HCT116 (cell line): ENCODE data around the gene SCAF4. TPM values are rescaled to one million over a fixed set of nuclear protein-coding genes. Genes with fewer than 3 reads are reported as not detected.
"Not testable (repeated sequence)": the region's sequence is repeated elsewhere in the genome, so short reads cannot be mapped to it uniquely, and the experiment has no call there.

Experiments used
- ATAC-seq: fragments of 200-7000 bp; cut with Tn5 transposase; 2 replicates; pipeline ENCODE4 v1.9.1; 2020; ENCODE audit warnings: mild to moderate bottlenecking, moderate library complexity
- BruUV-seq: library from RNA; stranded (reverse); fragments of 400-500 nt; replicated peaks from 2 replicates; lab custom pipeline; 2021; lab: Mats Ljungman, UMichigan
- CTCF ChIA-PET: fragments of 300-600 bp; sonication (Branson Sonifier 250); formaldehyde crosslinking; loops from one replicate; lab custom pipeline; 2021; ENCODE audit warnings: antibody characterized with exemption; lab: Charles Lee
- POLR2A ChIA-PET: fragments of 300-600, 350-600 bp; sonication (Branson Sonifier 250); formaldehyde crosslinking; loops from one replicate; lab custom pipeline; 2021; ENCODE audit warnings: antibody characterized with exemption; lab: Charles Lee
- RAD21 ChIA-PET, 2 experiments: fragments of 300-600 bp; sonication (Branson Sonifier 250); formaldehyde crosslinking; loops; one replicate each; lab custom pipeline; 2023; ENCODE audit warnings: low total read pairs in 2 of 2; ENCODE audit not compliant: uncharacterized antibody in 2 of 2, unreplicated experiment in 2 of 2, low non-redundant PET in 1 of 2; lab: Charles Lee
- DNase-seq: peaks from one replicate; pipeline ENCODE4 v3.0.0-alpha.2; 2010; ENCODE audit warnings: low read depth, low spot score
- H2AFZ ChIP-seq: fragments of 200-600 bp; shearing (Covaris generic), sonication (generic); 2 replicates; pipeline ENCODE4 v1.6.1; 2017; ENCODE audit warnings: low read depth, mixed run types, mixed read lengths, antibody characterized with exemption, low read length; ENCODE audit not compliant: poor library complexity, severe bottlenecking
- H3K27ac ChIP-seq: 2 replicates; pipeline ENCODE4 v1.5.1; 2012; ENCODE audit warnings: low read depth, low read length
- H3K27me3 ChIP-seq: fragments of 200-600 bp; sonication (generic); 2 replicates; pipeline ENCODE4 v1.6.1; 2016; ENCODE audit warnings: mixed run types, low read length, mixed read lengths; ENCODE audit not compliant: insufficient read depth
- H3K36me3 ChIP-seq, 2 experiments: fragments of 200-500 bp in 1 of 2; fragments of 200-600 bp in 1 of 2; sonication (Bioruptor generic) in 1 of 2; sonication (generic) in 1 of 2; 2 replicates each; pipeline versions ENCODE4 v1.5.1 to v1.6.1; 2014 to 2016; ENCODE audit warnings: low read length in 2 of 2, inconsistent platforms in 1 of 2, mixed read lengths in 1 of 2, mixed run types in 1 of 2; ENCODE audit not compliant: insufficient read depth in 2 of 2, control insufficient read depth in 1 of 2
- H3K4me1 ChIP-seq, 2 experiments: fragments of 200-600 bp in 1 of 2; sonication (generic) in 1 of 2; 2 replicates each; pipeline versions ENCODE4 v1.5.1 to v1.6.1; 2012 to 2017; ENCODE audit warnings: low read length in 2 of 2, inconsistent platforms in 1 of 2, mild to moderate bottlenecking in 1 of 2, mixed read lengths in 1 of 2, mixed run types in 1 of 2, moderate library complexity in 1 of 2; ENCODE audit not compliant: insufficient read depth in 2 of 2, control insufficient read depth in 1 of 2
- H3K4me2 ChIP-seq: fragments of 200-600 bp; sonication (generic); 2 replicates; pipeline ENCODE4 v1.6.1; 2017; ENCODE audit warnings: mixed run types, low read length, mixed read lengths
- H3K4me3 ChIP-seq, 2 experiments: fragments of 200-600 bp in 1 of 2; sonication (generic) in 1 of 2; replicated peaks in 1 of 2; 2 replicates each; pipeline ENCODE4 v1.5.1; 2011 to 2016; ENCODE audit warnings: low read length in 2 of 2, control low read depth in 1 of 2, low read depth in 1 of 2, mild to moderate bottlenecking in 1 of 2, mixed read lengths in 1 of 2, mixed run types in 1 of 2
- H3K79me2 ChIP-seq: fragments of 200-600 bp; sonication (generic); 2 replicates; pipeline ENCODE4 v1.6.1; 2017; ENCODE audit warnings: mild to moderate bottlenecking, mixed run types, low read length, moderate library complexity, mixed read lengths; ENCODE audit not compliant: insufficient read depth
- H3K9ac ChIP-seq: fragments of 200-600 bp; sonication (generic); 2 replicates; pipeline ENCODE4 v1.6.1; 2016; ENCODE audit warnings: low read length, mixed read lengths
- H3K9me2 ChIP-seq: fragments of 200-600 bp; sonication (generic), shearing (Covaris generic); 2 replicates; pipeline ENCODE4 v1.6.1; 2017; ENCODE audit warnings: mixed run types, mild to moderate bottlenecking, moderate library complexity; ENCODE audit not compliant: insufficient read depth
- H3K9me3 ChIP-seq, 2 experiments: fragments of 200-500 bp in 1 of 2; fragments of 200-600 bp in 1 of 2; sonication (Bioruptor generic) in 1 of 2; sonication (generic) in 1 of 2; 2 replicates each; pipeline ENCODE4 v1.6.1; 2014 to 2017; ENCODE audit warnings: low read length in 2 of 2, mixed read lengths in 2 of 2, inconsistent platforms in 1 of 2, low read depth in 1 of 2, mild to moderate bottlenecking in 1 of 2, mixed run types in 1 of 2, moderate library complexity in 1 of 2; ENCODE audit not compliant: control insufficient read depth in 1 of 2, insufficient read depth in 1 of 2
- H4K20me1 ChIP-seq: fragments of 200-600 bp; sonication (generic), shearing (Covaris generic); 2 replicates; pipeline ENCODE4 v1.6.1; 2017; ENCODE audit warnings: mixed run types, mild to moderate bottlenecking, moderate library complexity; ENCODE audit not compliant: insufficient read depth
- EGR1 ChIP-seq: IDR thresholded peaks from 2 replicates; pipeline ENCODE4 v1.6.1; 2012; ENCODE audit warnings: low read depth
- POLR2AphosphoS5 ChIP-seq: IDR thresholded peaks from 2 replicates; pipeline ENCODE4 v1.6.1; 2011; ENCODE audit warnings: mild to moderate bottlenecking, low read depth, low read length, moderate library complexity
- RAD21 ChIP-seq: IDR thresholded peaks from 2 replicates; pipeline ENCODE4 v1.6.1; 2012; ENCODE audit warnings: low read depth, mild to moderate bottlenecking
- SIN3A ChIP-seq: IDR thresholded peaks from 2 replicates; pipeline ENCODE4 v1.6.1; 2012; ENCODE audit warnings: low read depth
- SP1 ChIP-seq: IDR thresholded peaks from 2 replicates; pipeline ENCODE4 v1.6.1; 2012; ENCODE audit warnings: low read depth
- SRF ChIP-seq: IDR thresholded peaks from 2 replicates; pipeline ENCODE4 v1.6.1; 2012; ENCODE audit warnings: low read depth
- TCF7L2 ChIP-seq: IDR thresholded peaks from 2 replicates; pipeline ENCODE4 v1.7.0; 2011; ENCODE audit warnings: borderline replicate concordance, inconsistent platforms; ENCODE audit not compliant: insufficient read depth, insufficient read length; ENCODE audit errors: extremely low read depth
- intact Hi-C: fragments of 100-400 bp; cut with micrococcal nuclease; formaldehyde crosslinking; loops from 2 replicates; pipeline ENCODE4 v1.10.0; 2022
- total RNA-seq: library from RNA; stranded (reverse); gene quantifications from one replicate; pipeline ENCODE4 v1.2.1, GENCODE V29; 2021; ENCODE audit not compliant: unreplicated experiment
- TF ChIP-seq, protein P1 (sequence below): IDR thresholded peaks from 2 replicates; pipeline ENCODE4 v1.6.1; 2012
- TF ChIP-seq, protein P2 (sequence below): IDR thresholded peaks from 2 replicates; pipeline ENCODE4 v1.6.1; 2012

SCAF4 gene
- total RNA-seq, 1 experiment from 2014 or later = 31.1 TPM

GRCh38 chr21:31654340-31654739 is 77.6 kb downstream of the SCAF4 start:
- H3K4me2 ChIP-seq = no peak overlapping the region
- no peak overlapping the region for H3K27ac ChIP-seq
- ATAC-seq (no peak), DNase-seq (no peak)
- H3K27me3 ChIP-seq = no peaks in the 10 kb centered on the region
- H4K20me1 ChIP-seq = no peaks in the 10 kb centered on the region
- no peak overlapping the region for H3K9ac ChIP-seq
- H2AFZ ChIP-seq = no peak overlapping the region
- H3K36me3 ChIP-seq = no peaks in the 10 kb centered on the region
- no peaks in the 10 kb centered on the region for H3K79me2 ChIP-seq
- H3K9me2 ChIP-seq = no peaks in the 10 kb centered on the region
- ChIA-PET RAD21 (no interaction called here), CTCF (no interaction called here), POLR2A (no interaction called here)
- no peak for TF ChIP-seq EGR1
- no peak for TF ChIP-seq SRF
- no peak for TF ChIP-seq POLR2AphosphoS5
- TF ChIP-seq, protein P1, sequence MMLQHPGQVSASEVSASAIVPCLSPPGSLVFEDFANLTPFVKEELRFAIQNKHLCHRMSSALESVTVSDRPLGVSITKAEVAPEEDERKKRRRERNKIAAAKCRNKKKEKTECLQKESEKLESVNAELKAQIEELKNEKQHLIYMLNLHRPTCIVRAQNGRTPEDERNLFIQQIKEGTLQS = no peak
- TF ChIP-seq TCF7L2 = no peak
- TF ChIP-seq RAD21 = no peak
- no peak for TF ChIP-seq SIN3A
- no peak for TF ChIP-seq SP1
- TF ChIP-seq, protein P2, sequence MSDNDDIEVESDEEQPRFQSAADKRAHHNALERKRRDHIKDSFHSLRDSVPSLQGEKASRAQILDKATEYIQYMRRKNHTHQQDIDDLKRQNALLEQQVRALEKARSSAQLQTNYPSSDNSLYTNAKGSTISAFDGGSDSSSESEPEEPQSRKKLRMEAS = no peak
- H3K4me3 ChIP-seq = no peak overlapping the region
- BruUV-seq = no TSS peak
- peaks cover 0 to 12% of the 10 kb centered on the region in 2 experiments; a peak in 2 of 4 replicates for H3K4me1 ChIP-seq
- intact Hi-C loops = no loop called here
- H3K9me3 ChIP-seq = no peaks in the 10 kb centered on the region

GRCh38 chr21:31651491-31651890 is 80.4 kb downstream of the SCAF4 start:
- H3K9me3 ChIP-seq, RAD21 ChIA-PET, DNase-seq, H3K79me2 ChIP-seq, H3K36me3 ChIP-seq, H3K4me1 ChIP-seq, CTCF ChIA-PET, H3K27ac ChIP-seq, H3K9me2 ChIP-seq, POLR2A ChIA-PET, ATAC-seq, H2AFZ ChIP-seq, BruUV-seq, H3K9ac ChIP-seq, H4K20me1 ChIP-seq, H3K4me2 ChIP-seq, H3K27me3 ChIP-seq, intact Hi-C loops, H3K4me3 ChIP-seq: not testable (repeated sequence)
